ENCODE results near the gene ALDH1L2.

The ALDH1L2 gene

DNA sequence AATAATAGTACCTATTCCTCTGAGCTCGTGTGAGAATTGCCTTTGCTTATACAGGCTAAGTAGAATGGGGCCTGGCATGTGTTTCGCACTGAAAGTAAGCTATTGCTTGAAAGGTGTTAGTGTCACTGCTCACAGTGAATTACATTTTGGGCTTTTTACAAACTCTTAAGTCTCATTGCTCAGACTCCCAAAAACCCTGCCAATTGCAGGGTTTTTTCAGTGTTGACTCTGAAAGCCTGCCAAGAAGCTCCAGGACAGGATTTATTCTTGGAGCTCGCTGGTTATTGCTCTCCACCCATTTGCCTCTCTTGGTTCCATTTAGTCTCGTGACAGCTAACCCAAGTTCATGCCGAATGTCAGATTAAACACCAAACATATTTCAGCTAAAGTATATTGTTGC is 58.4 kb downstream of the ALDH1L2 start:
- TF ChIP-seq POLR2AphosphoS5 (IDR thresholded peaks at IDR 0.05; ENCODE audit: low read depth, low read length) (no peak), TAF1 (IDR thresholded peaks at IDR 0.05; ENCODE audit: borderline replicate concordance, low read depth, low read length) (no peak), POLR2A (IDR thresholded peaks at IDR 0.05; ENCODE audit: low read depth, low read length) (no peak)
- DNase-seq (ENCODE audit: insufficient read length) (no peak), FAIRE-seq (no peak)

DNA sequence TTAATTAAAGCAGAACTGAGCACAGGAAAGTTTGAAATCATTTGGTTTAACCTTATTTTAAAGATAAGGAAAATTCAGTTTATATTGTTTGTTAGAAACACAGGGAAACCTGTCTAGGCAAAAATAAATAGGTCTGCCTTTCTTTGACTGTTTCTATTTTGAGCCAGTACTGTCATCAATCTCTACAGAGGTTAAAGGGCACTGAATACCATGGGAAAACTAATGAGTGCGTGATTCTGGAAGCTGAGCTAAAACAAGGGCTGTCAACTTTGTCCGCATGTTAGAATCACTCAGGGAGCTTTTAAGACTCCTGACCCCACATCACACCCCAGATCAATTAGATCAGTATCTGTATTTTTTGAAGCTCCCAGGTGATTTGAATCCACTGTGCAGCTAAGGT is 59.3 kb downstream of the ALDH1L2 start:
- TF ChIP-seq POLR2AphosphoS5 (IDR thresholded peaks at IDR 0.05; ENCODE audit: low read depth, low read length) (no peak), POLR2A (IDR thresholded peaks at IDR 0.05; ENCODE audit: low read depth, low read length) (no peak), TAF1 (IDR thresholded peaks at IDR 0.05; ENCODE audit: borderline replicate concordance, low read depth, low read length) (no peak)
- FAIRE-seq, result no peak
- DNase-seq (ENCODE audit: insufficient read length), result no peak

DNA sequence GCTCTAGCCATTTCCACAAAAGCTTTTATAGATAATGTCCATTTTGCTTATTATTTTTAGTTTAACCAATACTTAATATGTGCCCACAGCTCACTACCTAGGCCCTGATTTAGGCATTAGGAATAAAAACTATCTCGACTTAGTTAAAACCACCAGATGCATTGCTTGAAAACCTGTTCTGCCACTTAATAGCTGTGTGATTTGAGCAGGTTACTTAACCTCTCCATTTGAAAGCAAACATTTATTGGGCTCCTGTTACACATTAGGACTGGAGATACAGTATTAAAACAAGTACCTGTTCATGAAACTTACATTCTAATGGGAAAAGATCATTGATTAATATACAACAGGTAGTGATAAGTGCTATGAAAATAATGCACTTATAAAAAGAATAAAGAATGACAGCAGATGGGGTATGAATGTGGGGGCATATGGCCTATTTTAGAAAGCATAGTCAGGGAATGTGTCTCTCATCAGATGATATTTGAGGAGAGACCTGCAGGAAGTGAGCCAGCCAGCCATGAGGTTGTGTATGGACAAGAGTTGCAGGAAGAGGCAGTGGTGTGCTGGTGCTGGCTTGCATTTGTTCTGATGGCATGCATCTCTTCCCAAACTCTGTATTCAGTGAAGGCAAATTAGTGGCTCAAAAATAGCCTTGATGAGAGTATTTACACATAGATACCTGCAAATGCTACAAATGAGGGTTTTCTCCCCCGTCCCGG is 63.9 kb downstream of the ALDH1L2 start:
- FAIRE-seq (no peak), DNase-seq (ENCODE audit: insufficient read length) (no peak)
- TF ChIP-seq TAF1 (IDR thresholded peaks at IDR 0.05; ENCODE audit: borderline replicate concordance, low read depth, low read length), result no peak
- TF ChIP-seq POLR2AphosphoS5 (IDR thresholded peaks at IDR 0.05; ENCODE audit: low read depth, low read length), result no peak
- no peak for TF ChIP-seq POLR2A (IDR thresholded peaks at IDR 0.05; ENCODE audit: low read depth, low read length)

DNA sequence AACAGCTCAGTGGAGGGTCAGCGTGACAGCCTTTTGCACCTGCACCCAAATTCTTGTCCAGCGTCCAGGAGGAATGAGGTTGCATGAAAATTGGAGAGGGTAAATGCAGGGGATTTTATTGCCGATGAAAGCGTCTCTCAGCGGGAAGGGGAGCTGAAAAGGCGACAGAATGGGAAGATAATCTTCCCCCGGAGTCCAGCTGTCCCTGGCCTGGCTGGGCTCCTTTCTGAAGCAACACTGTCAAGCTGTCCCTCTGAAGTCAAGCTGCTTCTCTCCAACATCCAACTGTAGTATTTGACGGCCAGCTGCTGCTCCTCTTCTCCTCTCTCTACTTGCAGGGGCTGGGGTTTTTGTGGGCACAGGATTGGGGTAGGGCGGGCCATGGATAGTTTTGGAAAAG is 65.5 kb downstream of the ALDH1L2 start:
- FAIRE-seq, result no peak

DNA sequence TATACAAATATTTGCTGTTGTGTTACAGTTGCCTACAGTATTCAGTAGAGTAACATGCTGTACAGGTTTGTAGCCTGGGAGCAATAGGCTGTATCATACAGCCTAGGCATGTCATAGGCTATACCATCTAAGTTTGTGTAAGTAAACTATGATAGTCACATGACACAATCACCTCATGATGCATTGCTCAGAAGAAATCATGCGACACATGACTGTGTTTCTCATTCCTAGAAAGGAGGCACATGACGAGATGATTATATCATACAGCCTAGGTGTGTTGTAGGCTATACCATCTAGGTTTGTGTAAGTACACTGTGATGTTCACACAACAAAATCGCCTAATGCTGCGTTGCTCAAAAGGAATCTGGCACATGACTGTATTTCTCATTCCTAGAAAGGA is 66.2 kb downstream of the ALDH1L2 start:
- no peak for TF ChIP-seq POLR2A (IDR thresholded peaks at IDR 0.05; ENCODE audit: low read depth, low read length)
- TF ChIP-seq TAF1 (IDR thresholded peaks at IDR 0.05; ENCODE audit: borderline replicate concordance, low read depth, low read length), result no peak
- no peak for TF ChIP-seq POLR2AphosphoS5 (IDR thresholded peaks at IDR 0.05; ENCODE audit: low read depth, low read length)
- FAIRE-seq (peak; percentile 61), DNase-seq (ENCODE audit: insufficient read length) (no peak)

More for the DNA sequence above, 65.5 kb downstream of the ALDH1L2 start:
- no peak for DNase-seq (ENCODE audit: insufficient read length)
- TF ChIP-seq POLR2A (IDR thresholded peaks at IDR 0.05; ENCODE audit: low read depth, low read length) (no peak), TAF1 (IDR thresholded peaks at IDR 0.05; ENCODE audit: borderline replicate concordance, low read depth, low read length) (no peak), POLR2AphosphoS5 (IDR thresholded peaks at IDR 0.05; ENCODE audit: low read depth, low read length) (no peak)

DNA sequence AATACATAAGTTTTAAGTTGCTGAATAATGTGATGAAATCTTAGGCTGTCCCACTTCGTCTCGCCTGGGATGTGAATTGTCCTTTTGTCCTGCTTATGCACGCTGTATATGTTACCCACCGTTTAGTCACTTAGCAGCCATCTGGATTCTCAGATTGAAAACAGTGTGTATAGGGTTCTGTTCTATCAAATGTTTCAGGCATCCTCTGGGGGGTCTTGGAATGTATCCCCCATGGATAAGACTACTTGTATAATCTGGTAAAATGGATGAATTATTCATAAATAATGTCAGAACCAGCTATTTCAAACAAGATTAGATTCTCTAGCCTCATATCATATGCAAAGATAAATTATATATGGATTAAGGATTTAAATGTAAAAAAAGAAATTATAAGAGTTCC is 68.7 kb downstream of the ALDH1L2 start:
- DNase-seq (ENCODE audit: insufficient read length) (no peak), FAIRE-seq (no peak)

DNA sequence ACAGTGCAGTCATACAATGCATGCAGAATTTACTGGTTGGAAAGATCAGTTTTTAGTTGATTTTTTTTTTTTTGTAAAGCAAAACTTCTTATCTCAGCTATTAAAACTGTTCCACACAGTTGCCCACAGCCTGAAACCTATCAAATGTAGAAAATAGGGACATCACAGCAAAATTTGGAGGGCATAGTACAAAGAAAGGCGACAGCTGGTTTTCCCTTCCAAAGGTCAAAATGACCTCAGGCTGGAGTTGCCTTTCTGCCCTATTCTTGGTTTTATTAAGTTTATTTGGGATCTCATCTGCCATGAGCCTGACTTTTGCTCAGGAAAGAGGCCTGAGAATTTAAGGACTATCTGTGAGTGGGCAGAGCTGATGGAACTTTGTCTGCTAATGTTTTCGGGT is 69.7 kb downstream of the ALDH1L2 start:
- FAIRE-seq, result no peak
- no peak for DNase-seq (ENCODE audit: insufficient read length)
- TF ChIP-seq POLR2AphosphoS5 (IDR thresholded peaks at IDR 0.05; ENCODE audit: low read depth, low read length), result no peak
- TF ChIP-seq TAF1 (IDR thresholded peaks at IDR 0.05; ENCODE audit: borderline replicate concordance, low read depth, low read length), result no peak
- TF ChIP-seq POLR2A (IDR thresholded peaks at IDR 0.05; ENCODE audit: low read depth, low read length), result no peak

More for the DNA sequence above, 68.7 kb downstream of the ALDH1L2 start:
- no peak for TF ChIP-seq POLR2A (IDR thresholded peaks at IDR 0.05; ENCODE audit: low read depth, low read length)
- no peak for TF ChIP-seq POLR2AphosphoS5 (IDR thresholded peaks at IDR 0.05; ENCODE audit: low read depth, low read length)
- no peak for TF ChIP-seq TAF1 (IDR thresholded peaks at IDR 0.05; ENCODE audit: borderline replicate concordance, low read depth, low read length)

DNA sequence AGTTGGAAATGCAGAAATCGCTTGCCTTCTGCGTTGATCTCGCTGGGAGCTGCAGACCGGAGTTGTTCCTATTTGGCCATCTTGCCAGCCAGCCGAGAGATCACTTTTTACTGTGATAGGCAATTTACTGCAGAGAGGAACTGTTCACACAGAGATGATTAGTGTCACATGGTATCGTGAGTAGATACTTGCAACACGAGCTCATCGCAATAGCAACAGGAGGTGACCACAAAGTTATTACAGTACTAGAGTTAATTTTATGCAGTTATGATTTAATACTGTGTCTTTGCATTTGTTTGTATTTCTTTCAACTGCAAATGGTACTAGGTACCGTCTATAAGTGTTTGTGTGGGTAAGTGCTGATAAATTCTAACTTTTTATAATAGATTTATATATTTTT is 70.4 kb downstream of the ALDH1L2 start:
- FAIRE-seq (no peak), DNase-seq (ENCODE audit: insufficient read length) (no peak)
- no peak for TF ChIP-seq TAF1 (IDR thresholded peaks at IDR 0.05; ENCODE audit: borderline replicate concordance, low read depth, low read length)
- TF ChIP-seq POLR2A (IDR thresholded peaks at IDR 0.05; ENCODE audit: low read depth, low read length), result no peak
- TF ChIP-seq POLR2AphosphoS5 (IDR thresholded peaks at IDR 0.05; ENCODE audit: low read depth, low read length), result no peak

DNA sequence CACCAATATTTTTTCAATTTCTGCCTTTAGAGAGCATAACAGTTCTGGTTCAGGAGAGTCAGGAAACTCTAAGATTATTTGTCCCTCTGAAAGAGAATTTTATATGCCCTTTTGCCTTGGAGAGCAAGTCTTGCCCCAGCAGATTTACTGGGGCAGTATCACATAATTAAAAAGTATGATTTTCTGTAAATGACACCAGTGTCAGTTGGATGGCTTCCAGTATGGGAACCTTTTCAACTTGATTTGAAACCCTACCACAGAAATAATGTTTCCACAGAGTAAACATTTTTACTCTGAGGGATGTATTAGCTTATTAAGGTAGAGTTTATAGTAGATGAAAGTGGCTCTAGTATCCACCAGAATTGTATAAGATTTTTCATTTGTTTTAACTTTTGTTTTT is 82.8 kb downstream of the ALDH1L2 start:
- FAIRE-seq (no peak), DNase-seq (ENCODE audit: insufficient read length) (no peak)
- TF ChIP-seq POLR2A (IDR thresholded peaks at IDR 0.05; ENCODE audit: low read depth, low read length) (no peak), TAF1 (IDR thresholded peaks at IDR 0.05; ENCODE audit: borderline replicate concordance, low read depth, low read length) (no peak), POLR2AphosphoS5 (IDR thresholded peaks at IDR 0.05; ENCODE audit: low read depth, low read length) (no peak)

DNA sequence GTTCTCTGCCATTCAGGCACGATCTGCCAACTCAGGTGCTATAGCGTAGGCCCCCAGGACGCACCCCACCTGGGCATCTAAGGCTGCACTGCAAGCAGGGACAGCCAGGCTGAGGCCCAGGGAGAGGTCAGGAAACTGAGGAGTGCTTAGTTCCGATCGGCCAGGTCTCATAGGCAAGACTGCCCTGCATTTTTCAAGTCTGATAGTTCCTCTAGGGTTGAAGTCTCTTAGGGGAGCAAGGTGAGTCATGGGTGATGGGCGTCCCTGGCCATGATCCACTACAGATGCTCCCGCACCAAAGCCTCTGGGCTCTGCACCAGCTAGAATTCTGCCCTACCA is 84.9 kb downstream of the ALDH1L2 start:
- DNase-seq (ENCODE audit: insufficient read length) (no peak), FAIRE-seq (no peak)
- TF ChIP-seq POLR2A (IDR thresholded peaks at IDR 0.05; ENCODE audit: low read depth, low read length) (no peak), TAF1 (IDR thresholded peaks at IDR 0.05; ENCODE audit: borderline replicate concordance, low read depth, low read length) (no peak), POLR2AphosphoS5 (IDR thresholded peaks at IDR 0.05; ENCODE audit: low read depth, low read length) (no peak)

DNA sequence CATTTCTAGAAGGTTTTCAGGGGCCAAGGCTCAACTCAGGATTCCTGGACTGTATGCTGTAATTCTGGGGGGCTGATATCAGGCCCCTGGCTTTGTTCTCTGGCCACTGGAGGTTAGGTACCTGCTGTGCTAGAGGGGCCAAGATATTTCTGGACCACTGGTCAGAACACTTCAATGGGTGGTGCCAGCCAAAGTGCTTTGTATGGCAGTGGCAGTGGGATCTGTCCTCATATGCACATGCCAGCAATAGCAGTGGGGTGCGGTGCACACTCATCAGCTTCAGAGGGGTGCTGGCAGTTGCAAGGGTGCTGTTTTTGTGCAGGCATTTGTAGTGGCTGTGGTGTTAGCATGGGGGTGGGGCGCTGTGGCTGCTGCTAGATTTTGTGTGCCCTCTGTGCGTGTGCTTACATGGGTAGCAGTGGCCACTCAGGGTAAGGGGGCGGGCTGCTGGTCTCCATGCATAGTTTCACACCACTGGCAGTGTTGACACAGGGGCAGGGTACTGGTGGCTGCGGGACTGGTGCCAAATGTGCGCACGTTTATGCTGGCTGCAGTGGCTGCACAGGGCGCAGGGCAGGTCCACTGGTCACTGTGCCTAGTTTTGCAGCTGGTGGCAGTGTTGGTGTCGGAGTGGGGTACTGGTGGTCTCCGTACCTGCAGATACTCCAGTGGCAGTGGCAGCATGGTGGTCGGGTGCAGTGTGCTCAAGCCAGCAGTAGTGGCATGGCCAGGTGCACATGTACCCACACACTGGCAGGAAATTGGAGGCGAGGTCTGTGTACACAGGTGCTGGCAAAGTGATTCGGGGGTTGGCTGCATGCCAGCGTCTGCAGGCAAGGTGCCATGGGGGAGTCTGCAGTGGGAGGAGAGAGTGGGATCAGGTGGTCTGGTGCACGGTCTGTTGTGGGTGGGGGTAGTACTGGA is 85.6 kb downstream of the ALDH1L2 start:
- FAIRE-seq (no peak), DNase-seq (ENCODE audit: insufficient read length) (no peak)
- TF ChIP-seq TAF1 (IDR thresholded peaks at IDR 0.05; ENCODE audit: borderline replicate concordance, low read depth, low read length) (no peak), POLR2A (IDR thresholded peaks at IDR 0.05; ENCODE audit: low read depth, low read length) (no peak), POLR2AphosphoS5 (IDR thresholded peaks at IDR 0.05; ENCODE audit: low read depth, low read length) (no peak)

DNA sequence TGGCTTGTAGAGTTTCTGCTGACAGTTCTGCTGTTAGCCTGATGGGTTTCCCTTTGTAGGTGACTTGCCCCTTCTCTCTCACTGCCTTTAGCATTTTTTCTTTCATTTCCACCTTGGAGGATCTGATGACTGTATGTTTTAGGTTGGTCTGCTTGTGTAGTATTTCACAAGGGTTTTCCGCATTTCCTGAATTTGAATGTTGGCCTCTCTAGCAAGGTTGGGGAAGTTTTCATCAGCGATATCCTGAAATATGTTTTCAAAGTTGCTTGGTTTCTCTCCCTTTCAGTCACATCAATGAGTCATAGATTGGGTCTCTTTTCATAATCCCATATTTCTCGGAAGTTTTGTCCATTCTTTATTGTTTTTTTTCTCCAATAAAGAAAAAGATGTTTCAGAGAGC is 86.7 kb downstream of the ALDH1L2 start:
- DNase-seq (ENCODE audit: insufficient read length) (no peak), FAIRE-seq (no peak)
- TF ChIP-seq TAF1 (IDR thresholded peaks at IDR 0.05; ENCODE audit: borderline replicate concordance, low read depth, low read length) (no peak), POLR2AphosphoS5 (IDR thresholded peaks at IDR 0.05; ENCODE audit: low read depth, low read length) (no peak), POLR2A (IDR thresholded peaks at IDR 0.05; ENCODE audit: low read depth, low read length) (no peak)

Measured in GM12892 (cell line).